ENCODE results near the gene CCDC187.

The CCDC187 gene

DNA sequence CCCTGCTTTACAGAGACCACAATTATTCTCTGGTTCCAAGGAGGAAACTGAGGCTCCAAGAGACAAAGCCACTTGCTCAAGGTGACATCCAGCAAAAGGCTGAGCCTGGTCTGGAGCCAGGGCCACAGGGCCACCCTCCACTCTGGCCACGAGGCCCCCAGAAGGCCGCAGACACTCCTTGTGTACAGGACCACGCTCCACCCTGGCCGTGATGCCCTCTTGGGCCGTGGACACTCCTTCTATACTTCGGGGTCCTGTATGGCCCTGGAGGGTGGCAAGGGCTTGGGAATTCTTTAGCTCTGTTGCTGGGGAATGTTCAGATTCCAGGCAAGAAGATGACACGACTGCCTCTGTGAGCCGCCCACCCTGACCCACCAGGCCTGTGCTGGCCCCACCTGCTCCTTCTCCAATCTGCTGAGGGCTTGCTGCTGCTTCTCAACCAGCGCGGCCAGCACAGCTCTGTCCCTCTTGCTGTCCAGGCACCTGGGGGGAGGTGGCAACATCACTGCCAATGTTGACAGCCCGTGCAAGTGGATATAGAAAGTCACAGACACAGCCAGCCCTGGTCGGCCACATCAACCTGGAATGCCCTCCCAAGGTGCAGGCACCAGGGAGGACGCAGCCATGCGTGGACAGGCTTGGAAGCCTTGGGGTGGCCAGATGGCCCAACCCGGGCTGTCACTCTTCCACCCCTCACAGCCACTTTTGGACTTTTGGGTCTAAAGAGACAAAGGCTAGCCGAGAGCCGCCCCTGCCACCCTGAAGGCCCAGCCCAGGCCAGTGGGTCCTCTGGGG is 38.1 kb downstream of the CCDC187 start:
- no peak for DNase-seq

DNA sequence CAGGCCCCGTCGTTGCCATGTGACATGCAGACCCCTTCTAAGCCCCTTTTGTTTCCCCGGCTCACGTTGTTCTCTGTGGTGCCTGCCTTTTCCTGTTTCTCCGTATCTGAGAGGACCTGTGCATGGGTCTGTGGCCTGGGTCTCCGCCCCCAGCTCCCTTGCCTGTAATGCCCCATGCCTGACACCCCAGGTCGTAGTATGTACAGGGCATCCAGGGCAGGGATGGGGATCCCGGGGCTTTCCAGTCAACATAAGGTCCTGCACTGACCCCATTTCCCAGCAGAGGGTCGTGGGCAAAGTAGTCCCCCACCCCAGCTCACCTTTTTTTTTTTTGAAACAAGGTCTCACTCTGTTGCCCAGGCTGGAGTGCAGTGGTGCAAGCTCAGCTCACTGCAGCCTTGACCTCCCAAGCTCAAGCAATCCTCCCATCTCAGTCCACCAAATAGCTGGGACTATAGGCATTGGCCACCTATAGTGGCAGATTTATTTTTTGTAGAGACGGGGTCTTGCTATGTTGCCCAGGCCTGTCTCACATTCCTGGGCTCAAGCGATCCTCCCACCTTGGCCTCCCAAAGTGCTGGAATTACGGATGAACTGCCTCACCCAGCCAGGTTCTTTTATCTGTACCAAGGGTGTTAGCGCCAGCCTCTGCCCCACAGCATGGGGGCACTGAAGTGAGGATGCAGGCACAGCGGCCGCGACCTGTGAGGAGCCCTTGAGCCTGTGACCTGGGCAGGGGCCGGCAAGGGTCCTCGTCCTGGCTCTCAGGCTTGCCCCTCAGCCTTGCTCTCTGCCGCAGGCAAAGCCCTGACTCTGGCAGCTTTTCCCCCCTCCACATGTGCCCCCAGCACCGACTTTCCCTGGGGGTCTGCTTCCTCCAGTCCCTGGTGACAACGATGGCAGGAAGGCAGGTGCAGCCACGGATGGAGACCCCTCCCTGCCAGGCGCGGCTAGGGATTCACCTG is 39.2 kb downstream of the CCDC187 start:
- DNase-seq, result no peak

DNA sequence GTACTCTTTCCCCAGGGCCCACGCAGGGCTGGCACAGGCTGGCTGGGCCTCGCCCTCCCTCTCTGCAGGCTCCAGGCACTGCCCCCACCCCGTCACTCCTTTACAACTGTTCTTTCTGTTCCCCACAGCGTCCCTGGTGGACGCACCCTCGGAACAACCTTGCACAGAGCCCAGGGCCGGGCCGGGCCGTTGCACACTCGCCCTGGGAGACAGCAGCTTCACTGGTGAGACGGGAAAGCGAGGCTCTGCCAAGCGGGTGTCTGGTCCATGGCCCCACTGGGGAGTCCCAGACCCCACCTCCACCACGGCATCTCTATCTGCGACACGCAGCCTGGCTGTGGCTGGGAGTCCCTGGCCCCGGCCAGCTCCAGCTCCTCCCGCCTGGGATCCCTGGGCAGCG is 39.9 kb downstream of the CCDC187 start:
- peak; percentile 28 for DNase-seq

DNA sequence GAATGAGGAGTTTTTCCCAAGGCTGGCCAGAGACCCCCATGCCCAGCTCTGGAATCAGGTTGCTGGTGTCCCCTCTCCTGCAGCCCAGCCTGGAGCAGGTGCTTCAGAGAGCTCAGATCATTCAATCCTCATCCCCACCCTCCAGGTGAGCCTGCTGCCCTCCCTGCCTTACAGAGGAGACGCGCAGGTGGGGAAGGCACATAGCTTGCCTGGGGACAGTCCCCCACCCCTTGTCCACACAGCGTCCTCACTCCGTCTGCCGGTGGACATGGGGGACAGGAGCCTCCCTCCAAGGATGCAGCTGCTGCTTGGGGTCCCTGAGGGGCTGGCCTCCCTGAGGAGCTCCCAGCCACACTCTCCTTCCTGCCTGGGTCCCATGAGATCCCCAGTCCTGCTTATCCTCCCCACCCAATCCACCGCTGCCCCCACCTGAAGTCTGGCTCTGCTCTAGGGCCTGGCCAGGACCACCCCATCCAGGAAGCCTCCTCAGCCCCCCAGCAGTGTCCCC is 41.2 kb downstream of the CCDC187 start:
- DNase-seq, result no peak

DNA sequence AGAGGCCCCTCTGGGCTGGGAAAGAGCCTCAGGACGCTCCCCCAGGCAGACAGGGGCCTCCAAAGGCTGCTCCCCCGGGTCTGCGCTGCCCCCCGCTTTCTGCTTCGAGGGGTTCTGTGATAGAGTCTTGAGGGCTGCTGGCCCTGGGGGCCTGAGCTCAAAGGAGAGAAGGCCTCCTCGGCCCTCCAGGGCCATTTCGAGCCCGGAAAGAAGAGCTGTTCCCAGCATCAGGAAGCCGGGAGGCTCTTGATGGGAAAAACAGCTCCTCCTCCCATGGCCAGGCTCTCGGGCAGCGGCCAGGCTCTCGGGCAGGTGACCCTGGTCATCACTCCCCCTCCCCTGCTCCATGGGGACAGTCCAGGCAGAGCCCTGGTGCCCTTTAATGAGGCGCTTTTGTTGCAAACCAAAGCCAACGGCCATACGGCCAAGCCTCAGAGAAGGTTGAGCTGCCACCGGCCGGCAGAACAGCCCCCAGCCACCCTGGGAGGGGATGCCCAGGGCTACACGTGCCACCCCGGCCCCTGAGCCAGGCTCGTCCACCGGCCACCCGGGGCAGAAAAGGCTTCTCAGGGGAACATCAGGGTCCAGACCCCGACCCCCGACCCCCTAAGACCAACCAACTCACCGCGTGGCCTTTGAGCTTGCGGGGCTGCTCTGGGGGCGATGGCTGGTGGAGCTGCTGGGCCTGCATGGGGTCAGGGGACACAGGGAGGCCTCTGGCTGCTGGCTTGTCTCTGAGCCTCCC is 42.0 kb downstream of the CCDC187 start:
- no peak for DNase-seq

DNA sequence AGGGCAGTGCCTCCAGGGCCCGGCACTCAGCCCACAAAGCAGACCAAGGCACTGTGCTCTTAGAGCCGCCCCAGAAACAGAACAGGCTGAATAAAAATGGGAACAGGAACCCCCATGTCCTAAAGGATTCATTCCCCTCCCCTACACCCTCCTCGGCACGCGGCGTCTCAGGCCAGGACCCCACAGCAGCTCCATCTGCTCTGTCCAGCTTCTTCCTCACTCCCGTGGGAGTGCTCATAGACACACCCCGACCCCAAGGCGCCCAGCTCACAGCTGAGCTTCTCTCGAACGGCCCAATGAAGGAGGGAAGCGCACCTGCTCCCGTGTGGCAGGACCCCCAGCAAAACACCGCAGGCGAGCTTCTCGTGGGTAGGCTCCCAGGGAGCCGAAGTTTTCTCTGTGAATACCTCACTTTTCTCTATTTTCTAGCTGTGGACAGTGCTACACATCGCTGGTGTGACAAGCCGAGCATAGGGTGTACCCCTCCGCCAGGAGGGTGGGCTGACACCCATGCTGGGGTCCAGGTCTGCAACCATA is 42.9 kb downstream of the CCDC187 start:
- no peak for DNase-seq

DNA sequence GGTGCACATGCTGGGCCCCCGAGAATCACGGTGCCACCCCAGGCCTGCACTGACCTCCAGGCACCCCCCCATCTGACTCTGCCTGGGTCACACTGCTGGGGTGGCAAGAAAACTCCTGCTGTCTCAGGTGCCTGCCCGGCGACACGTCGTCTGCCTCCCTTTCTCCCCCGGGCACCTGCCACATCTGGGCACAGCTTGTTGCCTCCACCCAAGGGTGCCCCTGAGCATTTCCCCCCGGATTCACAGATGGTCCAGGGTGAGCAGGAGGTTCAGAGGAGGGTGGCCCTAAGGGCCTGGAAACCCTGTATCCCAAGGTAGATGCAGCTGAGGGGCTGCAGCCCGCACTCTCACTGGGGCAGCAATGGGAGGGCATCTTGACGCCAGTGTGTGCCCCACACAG is 43.4 kb downstream of the CCDC187 start:
- no peak for DNase-seq

DNA sequence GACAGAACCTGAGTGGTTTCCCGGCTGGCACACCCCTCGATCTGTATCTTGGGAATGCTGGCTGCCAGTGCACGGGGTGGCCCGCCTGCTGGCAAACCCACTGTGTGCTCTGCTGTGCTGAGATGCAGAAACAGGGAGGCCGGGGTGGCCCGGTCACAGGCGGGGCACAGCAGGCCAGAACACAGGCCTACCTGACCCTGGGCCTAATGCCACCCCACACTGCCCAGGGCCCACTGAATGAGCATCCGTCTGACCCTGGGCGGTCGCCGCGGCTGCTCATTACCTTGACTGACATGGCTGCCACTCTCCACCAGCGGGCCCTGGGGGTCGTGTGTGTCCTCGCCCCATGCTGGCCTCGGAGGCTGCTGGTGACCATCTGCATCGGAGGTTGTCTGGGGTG is 44.1 kb downstream of the CCDC187 start:
- DNase-seq, result no peak

DNA sequence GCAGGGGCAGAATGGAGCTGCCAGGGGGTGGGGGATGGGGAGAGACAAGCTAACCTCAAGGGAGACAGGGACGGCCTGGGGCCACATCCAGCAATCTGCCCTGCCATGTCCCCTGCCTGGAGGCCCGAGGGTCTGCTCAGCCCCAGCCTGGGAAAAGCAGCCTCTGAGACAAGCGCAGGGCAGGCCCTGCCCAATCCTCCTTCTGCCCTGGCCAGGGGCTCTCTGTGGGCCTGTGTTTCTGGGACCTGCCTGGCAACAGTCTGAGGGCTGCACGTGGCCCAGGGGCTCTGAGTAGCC is 44.4 kb downstream of the CCDC187 start:
- peak; percentile 46 for DNase-seq

DNA sequence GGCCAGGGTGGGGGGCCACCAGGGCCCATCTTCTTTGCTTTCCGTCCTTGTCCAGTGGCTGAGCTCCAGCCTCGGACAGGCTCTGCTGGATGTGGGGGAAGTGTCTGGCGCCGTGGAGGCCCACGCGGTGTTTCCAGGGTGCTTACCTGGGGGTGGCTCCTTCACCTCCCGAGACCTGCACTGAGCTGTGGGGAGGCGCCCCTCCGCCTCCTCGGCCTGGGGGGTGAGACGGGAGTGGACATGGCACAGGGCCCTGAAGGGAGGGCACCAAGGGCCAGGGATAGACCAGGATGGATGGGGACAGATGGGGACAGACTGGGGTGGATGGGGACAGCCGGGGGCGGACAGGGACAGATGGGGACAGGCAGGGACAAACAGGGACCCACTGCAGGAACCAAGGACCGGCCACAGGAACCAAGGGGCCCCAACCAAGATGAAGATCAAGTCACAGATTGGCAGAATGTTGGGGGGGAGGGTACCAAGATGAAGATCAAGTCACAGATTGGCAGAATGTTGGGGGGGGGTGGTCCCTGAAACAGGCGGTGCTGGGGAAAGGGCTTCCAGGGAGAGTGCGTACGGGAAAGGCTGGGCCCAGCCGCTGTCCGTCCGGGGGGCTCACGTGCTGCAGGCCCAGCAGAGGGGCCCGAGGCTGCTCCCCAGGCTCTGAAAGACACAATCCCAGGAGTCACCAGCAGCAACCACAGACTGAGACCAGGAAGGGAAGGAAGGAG is 44.9 kb downstream of the CCDC187 start:
- DNase-seq, result peak; percentile 63

DNA sequence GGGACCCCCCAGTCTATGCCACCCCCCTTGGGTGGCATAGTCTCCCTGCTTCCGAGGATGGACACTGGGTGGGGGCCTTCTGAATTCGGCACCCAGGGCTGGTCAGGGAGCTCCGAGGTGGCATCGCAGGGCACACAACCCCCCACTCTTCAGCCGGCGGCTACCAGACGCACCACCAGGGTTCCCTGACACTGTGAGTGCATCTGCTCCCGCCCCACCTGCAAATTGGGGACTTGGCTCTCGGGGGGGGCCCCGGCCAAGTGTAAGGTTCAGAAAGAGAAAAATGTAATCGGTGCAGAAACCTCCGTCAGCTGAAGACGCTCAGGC is 45.6 kb downstream of the CCDC187 start:
- no peak for DNase-seq

DNA sequence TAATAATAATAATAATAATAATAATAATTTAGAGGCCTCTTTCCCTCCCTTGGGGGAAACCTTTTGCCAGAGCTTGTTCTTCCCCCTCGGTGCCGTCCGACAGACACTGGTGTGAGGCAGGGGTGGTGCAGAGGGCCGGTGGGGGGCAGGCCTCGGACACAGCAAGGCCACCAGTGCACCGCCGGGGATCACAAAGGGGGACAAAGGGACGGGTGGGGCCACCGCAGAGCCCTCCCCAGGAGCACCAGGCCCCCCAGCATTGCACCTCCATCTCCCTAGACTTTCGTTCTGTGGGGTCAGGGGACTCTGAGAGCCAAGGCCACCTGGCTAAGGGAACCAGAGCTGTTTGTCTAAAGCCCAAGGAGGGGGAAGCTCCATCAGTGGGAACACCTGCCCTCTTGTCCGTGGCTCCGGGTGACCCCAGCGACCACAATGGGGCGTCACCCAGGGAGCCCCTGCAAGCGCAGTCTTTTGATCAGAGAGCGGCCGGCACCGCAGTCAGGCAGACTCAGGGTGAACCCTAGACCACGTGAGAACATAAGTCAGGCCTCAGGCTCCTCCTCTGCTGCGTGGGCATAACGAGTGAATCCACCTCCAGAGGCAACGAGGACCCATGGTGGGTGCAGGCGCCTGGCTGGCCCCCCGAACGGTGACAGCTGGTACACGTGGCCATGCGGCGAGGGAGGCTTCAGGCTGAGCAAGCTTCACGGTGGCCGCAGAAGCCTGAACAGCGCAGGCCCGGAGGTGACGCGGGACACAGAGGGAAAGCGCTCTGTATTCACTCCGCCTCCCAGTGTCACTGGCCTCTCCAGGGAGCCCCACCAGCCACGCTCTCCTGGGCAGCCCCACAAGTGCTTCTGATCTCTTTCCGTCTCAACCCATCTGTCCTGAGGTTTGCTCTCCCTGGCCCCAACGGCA is 46.3 kb downstream of the CCDC187 start:
- peak; percentile 19 for DNase-seq

DNA sequence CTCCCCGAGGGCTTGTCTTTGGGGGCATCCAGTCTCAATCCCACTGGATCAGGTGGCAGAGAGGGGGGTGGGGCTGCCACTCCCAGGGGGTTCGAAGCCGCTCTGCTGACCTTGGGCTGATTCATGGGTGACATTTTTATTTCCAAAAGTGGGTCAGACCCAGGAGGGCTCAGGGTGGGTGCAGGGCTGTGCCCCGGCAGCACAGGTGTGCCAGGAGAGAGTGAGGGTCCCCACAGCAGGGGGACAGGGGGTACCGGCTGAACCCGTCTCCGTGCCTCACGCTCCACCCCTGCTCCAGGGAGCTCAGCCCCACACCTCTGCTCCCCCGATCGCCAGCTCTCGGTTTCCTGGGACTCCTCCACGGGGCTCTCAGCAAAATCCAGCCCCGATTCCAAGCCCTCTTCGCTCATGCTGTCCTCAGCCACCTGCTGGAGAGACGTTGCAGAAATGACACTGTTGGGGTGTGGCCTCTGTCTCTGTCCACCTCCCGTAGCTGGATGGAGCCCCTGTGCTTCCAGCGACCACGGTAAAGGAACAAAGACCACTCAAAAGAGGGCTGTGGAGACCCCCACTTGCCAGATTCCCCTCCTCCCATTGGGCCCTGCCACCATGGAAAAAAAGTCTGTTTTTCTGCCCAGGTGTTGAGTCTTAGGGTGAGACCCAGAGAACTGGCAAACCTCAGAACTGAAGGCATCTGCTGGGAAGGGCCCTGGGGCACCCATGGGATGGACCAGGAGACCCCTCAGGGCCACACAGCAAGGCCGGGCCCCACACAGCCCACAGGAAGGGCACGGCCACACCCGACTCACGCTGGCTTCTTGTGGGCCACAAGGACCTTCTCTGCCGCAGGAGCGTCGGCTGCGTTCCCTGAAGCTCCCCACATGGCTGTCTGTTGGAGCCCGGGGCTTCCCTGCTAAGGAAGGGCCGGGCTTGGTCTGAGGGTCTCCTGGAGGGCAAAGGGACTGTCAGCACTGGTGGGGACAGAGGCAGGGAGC is 47.7 kb downstream of the CCDC187 start:
- peak; percentile 28 for DNase-seq

DNA sequence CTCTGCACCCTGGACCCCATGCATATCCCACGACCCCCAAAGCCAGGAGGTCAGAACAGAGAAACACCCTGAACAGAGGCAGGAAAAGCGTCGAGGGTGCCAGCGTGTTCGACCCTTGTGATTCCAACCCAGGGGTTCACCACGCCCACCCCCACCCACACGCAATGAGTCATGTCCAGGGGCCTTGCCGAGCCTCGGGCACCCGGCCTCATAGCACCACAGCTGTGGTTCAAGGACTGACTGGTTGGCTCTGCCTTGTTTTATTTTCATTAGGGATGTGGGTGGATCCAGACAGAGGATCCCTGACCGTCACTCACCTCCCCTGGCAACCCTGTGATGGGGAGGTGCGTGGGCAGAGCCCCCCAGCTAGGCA is 48.7 kb downstream of the CCDC187 start:
- DNase-seq, result no peak

DNA sequence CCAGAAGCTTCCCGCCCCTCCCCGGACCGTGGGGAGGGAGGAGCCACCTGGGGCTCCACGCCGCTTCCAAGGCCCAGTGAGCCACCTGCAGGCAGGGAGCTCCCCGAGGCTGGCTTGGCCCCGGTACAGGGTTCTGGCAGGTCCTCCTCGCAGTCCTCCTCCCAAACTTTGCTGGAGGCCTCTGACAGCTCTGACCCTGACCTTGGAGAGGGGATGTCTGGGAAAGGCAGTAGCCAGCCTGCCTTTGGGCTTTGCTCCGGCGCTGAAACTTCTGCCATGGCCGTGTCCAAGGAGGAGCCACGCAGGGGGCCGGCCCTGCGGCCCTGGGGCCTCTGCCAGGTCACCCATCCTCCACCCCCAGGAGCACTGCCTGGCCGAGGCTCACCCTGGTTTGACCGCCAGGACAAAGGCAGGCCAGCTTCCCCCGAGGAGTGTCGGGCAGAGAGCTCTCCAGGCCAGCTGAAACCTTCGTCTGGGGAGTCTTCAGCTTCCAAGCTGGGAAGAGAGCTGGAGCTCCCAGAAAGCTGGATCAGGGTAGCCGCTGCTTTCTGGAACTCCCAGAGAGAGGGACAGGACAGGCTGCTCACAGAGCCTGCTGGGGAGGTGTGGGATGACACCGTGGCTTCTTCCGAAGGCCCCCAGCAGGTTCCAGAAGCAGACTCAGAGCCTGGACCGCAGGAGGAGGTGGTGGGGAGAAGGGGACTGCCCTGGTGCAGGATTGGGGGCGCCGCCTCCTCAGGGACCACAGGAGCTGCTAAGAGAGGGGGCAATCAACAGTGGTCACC is 49.3 kb downstream of the CCDC187 start:
- DNase-seq, result no peak

DNA sequence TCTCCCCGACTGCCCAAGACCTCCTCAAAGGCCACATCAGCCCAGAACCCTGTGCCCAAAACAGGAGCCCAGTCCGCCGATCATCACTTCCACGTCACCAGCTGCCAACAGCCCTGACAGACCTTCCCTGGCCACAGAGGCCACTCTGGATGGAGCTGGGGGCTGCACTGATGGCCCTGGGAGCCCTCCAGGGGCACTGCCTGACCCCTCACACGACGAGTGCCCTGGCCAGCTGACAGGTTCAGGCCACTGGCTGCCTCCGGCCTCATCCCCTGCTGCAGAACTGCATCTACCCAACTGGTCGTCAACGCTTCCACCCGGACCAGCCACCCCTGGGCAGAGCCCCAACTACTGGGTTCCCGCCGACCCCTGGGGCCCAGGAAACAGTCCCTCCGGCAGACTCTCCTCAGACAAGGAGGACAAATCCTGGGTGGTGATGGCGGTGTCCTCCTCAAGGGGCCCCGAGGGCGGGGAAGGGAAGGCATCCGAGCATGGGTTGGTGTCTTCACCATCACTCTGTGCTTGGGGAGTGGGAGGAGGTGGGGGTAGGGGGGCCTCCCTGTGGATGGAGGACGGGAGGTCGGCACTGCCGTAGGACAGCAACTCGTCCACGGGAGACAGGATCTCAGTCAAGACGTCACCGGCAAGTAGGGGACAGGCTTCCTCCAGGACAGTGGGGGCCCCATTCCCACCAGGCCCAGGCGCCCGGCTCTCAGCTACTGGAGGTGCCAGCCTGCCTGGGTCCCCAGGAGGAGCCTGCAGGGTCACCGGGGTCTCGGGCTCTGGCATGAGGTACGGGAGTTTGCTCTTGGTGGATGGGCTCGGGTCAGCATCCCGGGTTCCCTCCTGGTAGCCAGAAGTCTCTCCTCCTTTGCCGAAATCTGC is 50.4 kb downstream of the CCDC187 start:
- DNase-seq, result no peak

DNA sequence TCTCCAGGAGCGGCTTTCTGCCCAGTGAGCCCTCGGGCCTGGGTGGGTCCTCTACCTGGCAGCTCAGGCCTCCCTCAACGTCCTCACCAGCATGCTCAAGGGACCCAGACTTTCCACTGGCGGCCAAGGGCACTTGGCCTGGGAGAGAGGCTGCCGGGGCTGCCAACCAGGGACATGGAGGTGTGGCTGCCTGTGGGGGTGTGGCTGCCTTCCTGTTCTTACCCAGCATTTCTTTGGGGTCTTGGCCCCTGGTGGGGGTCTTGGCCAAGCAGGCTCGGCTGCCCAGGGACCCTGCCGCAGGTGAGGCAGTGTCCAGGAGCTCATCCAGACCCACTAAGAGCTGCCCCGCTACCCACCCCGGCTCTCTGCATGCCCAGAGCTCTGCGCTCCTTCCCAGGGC is 51.0 kb downstream of the CCDC187 start:
- no peak for DNase-seq

DNA sequence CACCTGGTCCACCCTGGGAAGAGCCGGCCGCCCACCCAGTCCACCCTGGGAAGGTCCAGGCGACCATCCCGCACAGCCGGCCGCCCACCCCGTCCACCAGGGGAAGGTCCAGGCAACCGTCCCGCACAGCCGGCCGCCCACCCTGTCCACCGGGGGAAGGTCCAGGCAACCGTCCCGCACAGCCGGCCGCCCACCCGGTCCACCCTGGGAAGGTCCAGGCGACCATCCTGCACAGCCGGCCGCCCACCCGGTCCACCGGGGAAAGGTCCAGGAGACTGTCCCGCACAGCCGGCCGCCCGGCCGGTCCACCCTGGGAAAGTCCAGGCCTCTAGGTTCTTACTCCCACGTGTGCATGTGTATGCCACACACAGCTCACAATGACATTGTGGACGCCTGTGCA is 51.6 kb downstream of the CCDC187 start:
- no peak for DNase-seq

All from NCI-H82 (cell line).